ENCODE data around the gene TBC1D1.

- TF ChIP-seq, protein P1, sequence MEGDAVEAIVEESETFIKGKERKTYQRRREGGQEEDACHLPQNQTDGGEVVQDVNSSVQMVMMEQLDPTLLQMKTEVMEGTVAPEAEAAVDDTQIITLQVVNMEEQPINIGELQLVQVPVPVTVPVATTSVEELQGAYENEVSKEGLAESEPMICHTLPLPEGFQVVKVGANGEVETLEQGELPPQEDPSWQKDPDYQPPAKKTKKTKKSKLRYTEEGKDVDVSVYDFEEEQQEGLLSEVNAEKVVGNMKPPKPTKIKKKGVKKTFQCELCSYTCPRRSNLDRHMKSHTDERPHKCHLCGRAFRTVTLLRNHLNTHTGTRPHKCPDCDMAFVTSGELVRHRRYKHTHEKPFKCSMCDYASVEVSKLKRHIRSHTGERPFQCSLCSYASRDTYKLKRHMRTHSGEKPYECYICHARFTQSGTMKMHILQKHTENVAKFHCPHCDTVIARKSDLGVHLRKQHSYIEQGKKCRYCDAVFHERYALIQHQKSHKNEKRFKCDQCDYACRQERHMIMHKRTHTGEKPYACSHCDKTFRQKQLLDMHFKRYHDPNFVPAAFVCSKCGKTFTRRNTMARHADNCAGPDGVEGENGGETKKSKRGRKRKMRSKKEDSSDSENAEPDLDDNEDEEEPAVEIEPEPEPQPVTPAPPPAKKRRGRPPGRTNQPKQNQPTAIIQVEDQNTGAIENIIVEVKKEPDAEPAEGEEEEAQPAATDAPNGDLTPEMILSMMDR (IDR thresholded peaks at IDR 0.05; ENCODE audit: extremely low read depth in 1 of 2, insufficient read depth in 1 of 2, low read depth in 1 of 2, low read length in 2 of 2): no peak
- no peak for TF ChIP-seq POLR2AphosphoS5 (IDR thresholded peaks at IDR 0.05; ENCODE audit: insufficient read depth, low read depth, low read length)
- no peak for TF ChIP-seq POLR2A (IDR thresholded peaks at IDR 0.05; ENCODE audit: low read depth, low read length)
- TF ChIP-seq EZH2 (IDR thresholded peaks at IDR 0.05; ENCODE audit: borderline replicate concordance, low read depth, low read length, severe bottlenecking): no peak
- no peak for TF ChIP-seq MYC (IDR thresholded peaks at IDR 0.05; ENCODE audit: low read depth, low read length)
- no peak for TF ChIP-seq MAX (IDR thresholded peaks at IDR 0.05; ENCODE audit: insufficient read depth, insufficient read length)
- TF ChIP-seq GATA2 (IDR thresholded peaks at IDR 0.05; ENCODE audit: insufficient read depth, insufficient read length, low read depth, low read length): no peak
- no peak for TF ChIP-seq FOS (IDR thresholded peaks at IDR 0.05; ENCODE audit: borderline replicate concordance, insufficient read depth, low read length)
Observed at GRCh38 chr4:38106311-38106710, 215.4 kb downstream of the TBC1D1 start.

Data from endothelial cell of umbilical vein (primary cell).